Uterus (tissue), 4 donors: ENCODE data around the gene TCF4. TPM values are rescaled to one million over a fixed set of nuclear protein-coding genes. Genes with fewer than 3 reads are reported as not detected.
A peak's percentile ranks its signal among the peaks of the same experiment; 100 is the strongest.

Experiments used
- DNase-seq, 2 donors: peaks; one replicate each; pipeline ENCODE4 v3.0.0-alpha.2; 2019 to 2020
- H3K27ac ChIP-seq, 2 donors: fragments of 200-600 bp; sonication (generic); 1 replicate in 1 of 2; 2 replicates in 1 of 2; pipeline ENCODE4 v1.5.1; 2016 to 2018
- H3K27me3 ChIP-seq, 2 donors: fragments of 200-600 bp; sonication (generic); one replicate each; pipeline ENCODE4 v1.5.1; 2018 to 2019; ENCODE audit warnings: control low read depth in 1 of 2
- H3K36me3 ChIP-seq, 2 donors: fragments of 200-600 bp; sonication (generic); one replicate each; pipeline ENCODE4 v1.5.1; 2019; ENCODE audit warnings: control low read depth in 1 of 2
- H3K4me1 ChIP-seq, 2 donors: fragments of 200-600 bp; sonication (generic); one replicate each; pipeline ENCODE4 v1.5.1; 2018 to 2019; ENCODE audit warnings: control low read depth in 1 of 2
- H3K4me3 ChIP-seq, 2 donors: fragments of 200-600 bp; sonication (generic); 1 replicate in 1 of 2; 2 replicates in 1 of 2; pipeline ENCODE4 v1.5.1; 2018 to 2019; ENCODE audit warnings: mild to moderate bottlenecking in 1 of 2
- H3K9me3 ChIP-seq, 2 donors: fragments of 200-600 bp; sonication (generic); one replicate each; pipeline ENCODE4 v1.5.1; 2019; ENCODE audit warnings: control low read depth in 1 of 2
- CTCF ChIP-seq, 4 experiments: fragments of 200-600 bp in 2 of 4; fragments of 450-650 bp in 2 of 4; sonication (generic) in 2 of 4; IDR thresholded peaks; one replicate each; pipeline ENCODE4 v1.5.1; 2016 to 2019; ENCODE audit warnings: antibody characterized with exemption in 4 of 4, mild to moderate bottlenecking in 2 of 4, moderate library complexity in 1 of 4
- POLR2A ChIP-seq, 2 donors: fragments of 450-650 bp; IDR thresholded peaks; one replicate each; pipeline ENCODE4 v1.6.1; 2016; ENCODE audit warnings: antibody characterized with exemption in 2 of 2, mild to moderate bottlenecking in 1 of 2, moderate library complexity in 1 of 2
- intact Hi-C: fragments of 100-400 bp; cut with DNase I; formaldehyde crosslinking; loops from one replicate; pipeline ENCODE4 v1.15.1; 2023; ENCODE audit warnings: low total_unique reads
- total RNA-seq, 4 donors: library from RNA; depleted of rRNA in 3 of 4; stranded (reverse); fragments of >200 nt in 3 of 4; gene quantifications; one replicate each; pipeline versions ENCODE4 v1.1.0 to v1.2.4, GENCODE V29; 2014 to 2023
- donor health status: DM: yes; HTN: yes; CAD: no.

Gene TCF4
- total RNA-seq, 4 donors from 2014 or later = 123 to 514 (median 163) TPM

DNA sequence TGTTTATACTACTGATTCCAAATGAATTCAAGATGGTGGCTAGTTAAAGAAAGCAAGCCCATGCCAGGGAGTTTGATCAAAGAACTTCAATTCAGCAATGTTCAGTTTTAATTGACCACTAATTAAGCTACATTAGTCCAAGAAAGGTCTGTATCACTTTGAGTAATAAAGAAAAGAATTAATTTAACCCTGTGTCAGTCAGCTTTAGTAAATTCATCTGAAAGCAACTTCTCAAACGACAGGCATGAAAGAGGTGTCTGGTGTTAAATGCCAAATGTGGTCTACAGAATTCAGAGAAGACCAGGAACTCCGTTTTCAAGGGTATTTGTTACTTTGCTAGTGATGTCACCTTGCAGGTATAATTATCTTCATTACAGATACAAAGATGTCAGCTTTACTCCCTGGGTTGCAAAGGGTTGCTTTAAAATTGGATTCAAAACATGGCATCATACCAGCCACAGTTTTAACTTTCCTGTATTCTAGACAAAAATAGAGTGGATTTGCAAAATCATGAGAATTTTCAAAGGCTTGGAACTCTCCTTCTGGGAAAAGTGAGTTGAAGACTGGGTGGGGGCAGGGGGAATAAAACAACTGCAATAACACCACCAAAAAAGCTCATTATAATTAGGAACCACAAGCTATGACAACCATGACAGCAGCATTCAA lies 281.5 kb downstream of the TCF4 start:
- Histone ChIP-seq H3K27ac (no peak overlapping the region), H3K4me1 (peaks cover 0 to 10% of the 10 kb centered on the region in 2 donors), H3K36me3 (no peaks in the 10 kb centered on the region), H3K4me3 (no peak overlapping the region), H3K9me3 (no peaks in the 10 kb centered on the region), H3K27me3 (no peaks in the 10 kb centered on the region)
- no peak for TF ChIP-seq CTCF (IDR thresholded peaks at IDR 0.05)
- TF ChIP-seq POLR2A (IDR thresholded peaks at IDR 0.05) = no peak
- intact Hi-C loops = no loop called here
- DNase-seq = no peak

GRCh38 chr18:55302167-55302833 lies 285.7 kb downstream of the TCF4 start:
- Histone ChIP-seq H3K9me3 (no peaks in the 10 kb centered on the region), H3K36me3 (no peaks in the 10 kb centered on the region), H3K27ac (peak overlapping the region; percentile 47 to 63), H3K4me1 (peaks cover 0 to 20% of the 10 kb centered on the region in 2 donors), H3K27me3 (no peaks in the 10 kb centered on the region), H3K4me3 (peak overlapping the region in 1 of 2 donors; percentile 11)
- no peak for DNase-seq
- intact Hi-C loops = no loop called here
- TF ChIP-seq POLR2A (IDR thresholded peaks at IDR 0.05) (no peak), CTCF (IDR thresholded peaks at IDR 0.05) (no peak)

- peak overlapping the region; percentile 47 to 63 for H3K27ac ChIP-seq
- TF ChIP-seq CTCF (IDR thresholded peaks at IDR 0.05) = no peak
- no peak for TF ChIP-seq POLR2A (IDR thresholded peaks at IDR 0.05)
- no peaks in the 10 kb centered on the region for H3K27me3 ChIP-seq
- peaks cover 0 to 20% of the 10 kb centered on the region in 2 donors for H3K4me1 ChIP-seq
- DNase-seq = no peak
- intact Hi-C loops = no loop called here
- no peaks in the 10 kb centered on the region for H3K36me3 ChIP-seq
- H3K9me3 ChIP-seq = no peaks in the 10 kb centered on the region
- H3K4me3 ChIP-seq = peak overlapping the region in 1 of 2 donors; percentile 11
Observed at GRCh38 chr18:55301824-55302166, 286.2 kb downstream of the TCF4 start.

DNA sequence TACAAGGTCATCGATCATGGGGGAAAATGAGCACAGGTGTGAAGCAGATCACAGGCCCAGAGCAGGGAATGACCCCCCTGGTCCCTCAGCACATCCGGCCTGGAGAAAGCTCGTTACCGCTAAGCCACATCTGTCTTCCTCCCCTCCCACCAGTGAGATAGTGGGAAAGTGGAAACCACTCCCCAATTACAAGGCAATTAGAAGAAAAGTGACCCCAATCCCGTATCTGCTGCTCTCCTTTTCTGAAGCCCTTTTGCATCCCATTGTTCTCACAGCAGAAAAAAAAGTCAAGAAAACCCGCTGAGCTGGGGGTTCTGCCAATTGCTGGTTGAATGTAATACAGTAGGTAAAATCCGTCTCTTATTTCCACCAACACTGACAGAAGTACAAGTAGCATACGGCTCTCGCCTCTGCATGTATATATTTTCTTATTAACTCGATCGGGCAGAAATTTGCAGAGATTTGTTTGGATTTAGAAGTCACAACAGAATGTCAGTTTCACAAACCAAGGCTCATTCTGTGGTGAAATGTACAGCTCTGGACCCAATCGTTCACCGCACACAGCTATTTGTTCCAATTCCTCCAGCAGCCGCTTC lies 287.0 kb downstream of the TCF4 start:
- DNase-seq = no peak
- intact Hi-C loops = no loop called here
- Histone ChIP-seq H3K4me3 (no peak overlapping the region), H3K36me3 (no peaks in the 10 kb centered on the region), H3K27ac (peak overlapping the region; percentile 28 to 63), H3K27me3 (no peaks in the 10 kb centered on the region), H3K9me3 (no peaks in the 10 kb centered on the region), H3K4me1 (peaks cover 0 to 20% of the 10 kb centered on the region in 2 donors)
- TF ChIP-seq CTCF (IDR thresholded peaks at IDR 0.05) (no peak), POLR2A (IDR thresholded peaks at IDR 0.05) (no peak)

- Histone ChIP-seq H3K36me3 (no peaks in the 10 kb centered on the region), H3K27me3 (no peaks in the 10 kb centered on the region), H3K4me3 (no peak overlapping the region), H3K9me3 (no peaks in the 10 kb centered on the region), H3K27ac (peak overlapping the region; percentile 28 to 63), H3K4me1 (peaks cover 0 to 20% of the 10 kb centered on the region in 2 donors)
- peak; percentile 21 to 33 for DNase-seq
- no peak for TF ChIP-seq CTCF (IDR thresholded peaks at IDR 0.05)
- TF ChIP-seq POLR2A (IDR thresholded peaks at IDR 0.05) = no peak
- intact Hi-C loops = no loop called here
Observed at GRCh38 chr18:55300421-55300935, 287.5 kb downstream of the TCF4 start.
